CD4-positive, alpha-beta T cell (primary cell): Measurements from ENCODE around the gene SHROOM1. TPM values are rescaled to one million over a fixed set of nuclear protein-coding genes. Genes with fewer than 3 reads are reported as not detected.

Experiments used
- ATAC-seq: fragments of 200-7000 bp; cut with Tn5 transposase; one replicate; pipeline ENCODE4 v1.10.0; 2022; ENCODE audit warnings: mild to moderate bottlenecking; ENCODE audit not compliant: poor library complexity
- CTCF ChIA-PET: fragments of 350-600 bp; sonication (Branson Sonifier 250); formaldehyde crosslinking; loops from one replicate; lab custom pipeline; 2021; ENCODE audit warnings: antibody characterized with exemption, inconsistent platforms; lab: Charles Lee
- POLR2A ChIA-PET: fragments of 350-600 bp; sonication (Branson Sonifier 250); formaldehyde crosslinking; loops from one replicate; lab custom pipeline; 2021; ENCODE audit warnings: antibody characterized with exemption, inconsistent platforms; lab: Charles Lee
- DNase-seq, 14 experiments: peaks; one replicate each; pipeline ENCODE4 v3.0.0-alpha.2; 2013 to 2020; ENCODE audit warnings: mixed read lengths in 2 of 14
- H3K27ac ChIP-seq, 2 donors: one replicate each; pipeline versions ENCODE4 v1.5.1 to v1.7.0; 2013; ENCODE audit warnings: low read length in 2 of 2, low read depth in 1 of 2, mild to moderate bottlenecking in 1 of 2
- H3K27me3 ChIP-seq, 2 experiments: 1 replicate in 1 of 2; 2 replicates in 1 of 2; pipeline versions ENCODE4 v1.6.1 to v1.7.0; 2013; ENCODE audit warnings: low read length in 2 of 2, control low read depth in 1 of 2, mild to moderate bottlenecking in 1 of 2, moderate library complexity in 1 of 2; ENCODE audit not compliant: insufficient read depth in 2 of 2, control insufficient read depth in 1 of 2
- H3K36me3 ChIP-seq: one replicate; pipeline ENCODE4 v1.6.1; 2013; ENCODE audit warnings: low read length, control low read depth; ENCODE audit not compliant: insufficient read depth
- H3K4me1 ChIP-seq: one replicate; pipeline ENCODE4 v1.6.1; 2013; ENCODE audit warnings: low read length, control low read depth; ENCODE audit not compliant: insufficient read depth
- H3K4me3 ChIP-seq: one replicate; pipeline ENCODE4 v1.5.1; 2013; ENCODE audit warnings: mild to moderate bottlenecking, low read length, moderate library complexity
- H3K9me3 ChIP-seq, 2 experiments: 1 replicate in 1 of 2; 2 replicates in 1 of 2; pipeline versions ENCODE4 v1.6.1 to v1.7.0; 2013; ENCODE audit warnings: low read length in 2 of 2, mild to moderate bottlenecking in 2 of 2, control low read depth in 1 of 2, moderate library complexity in 1 of 2; ENCODE audit not compliant: control insufficient read depth in 1 of 2, insufficient read depth in 1 of 2
- H3K27ac Mint-ChIP-seq: one replicate; pipeline ENCODE4 v1.8.0; 2020; ENCODE audit warnings: mixed read lengths
- H3K27me3 Mint-ChIP-seq: one replicate; pipeline ENCODE4 v1.8.0; 2021; ENCODE audit warnings: mixed read lengths
- H3K36me3 Mint-ChIP-seq: one replicate; pipeline ENCODE4 v1.8.0; 2021; ENCODE audit warnings: low read depth, mixed read lengths
- H3K4me1 Mint-ChIP-seq: one replicate; pipeline ENCODE4 v1.8.0; 2021; ENCODE audit warnings: low read depth, mixed read lengths
- H3K4me3 Mint-ChIP-seq: one replicate; pipeline ENCODE4 v1.8.0; 2020; ENCODE audit warnings: mild to moderate bottlenecking, mixed read lengths
- H3K9me3 Mint-ChIP-seq: one replicate; pipeline ENCODE4 v1.8.0; 2020; ENCODE audit warnings: mixed read lengths
- intact Hi-C, 2 experiments: fragments of 100-400 bp; cut with DNase I in 1 of 2; cut with micrococcal nuclease in 1 of 2; formaldehyde crosslinking; loops; one replicate each; pipeline versions ENCODE4 v1.15.1 to v1.9.0; 2023 to 2025; cut with DNase I, micrococcal nuclease
- total RNA-seq, 174 experiments: library from RNA in 2 of 174; stranded (reverse) in 2 of 174; gene quantifications; one replicate each; pipeline ENCODE4 v1.2.3 and lab custom pipeline; 2021 to 2026
- TF ChIP-seq, protein P1 (sequence below): fragments of 200-600 bp; IDR thresholded peaks from one replicate; pipeline ENCODE4 v1.8.0; 2022; ENCODE audit warnings: antibody characterized with exemption, mild to moderate bottlenecking

SHROOM1 gene
- total RNA-seq, 2 experiments from 2014 or later: 0.59 TPM; not detected in 1

- Histone ChIP-seq H3K9me3 (no peaks in the 10 kb centered on the region), H3K27me3 (no peaks in the 10 kb centered on the region), H3K4me3 (no peak overlapping the region), H3K4me1 (no peaks in the 10 kb centered on the region), H3K36me3 (no peaks in the 10 kb centered on the region), H3K27ac (no peak overlapping the region)
- H3K4me3 Mint-ChIP-seq: no peak overlapping the region
- no peaks in the 10 kb centered on the region for H3K9me3 Mint-ChIP-seq
- no peak overlapping the region for H3K27ac Mint-ChIP-seq
- TF ChIP-seq, protein P1, sequence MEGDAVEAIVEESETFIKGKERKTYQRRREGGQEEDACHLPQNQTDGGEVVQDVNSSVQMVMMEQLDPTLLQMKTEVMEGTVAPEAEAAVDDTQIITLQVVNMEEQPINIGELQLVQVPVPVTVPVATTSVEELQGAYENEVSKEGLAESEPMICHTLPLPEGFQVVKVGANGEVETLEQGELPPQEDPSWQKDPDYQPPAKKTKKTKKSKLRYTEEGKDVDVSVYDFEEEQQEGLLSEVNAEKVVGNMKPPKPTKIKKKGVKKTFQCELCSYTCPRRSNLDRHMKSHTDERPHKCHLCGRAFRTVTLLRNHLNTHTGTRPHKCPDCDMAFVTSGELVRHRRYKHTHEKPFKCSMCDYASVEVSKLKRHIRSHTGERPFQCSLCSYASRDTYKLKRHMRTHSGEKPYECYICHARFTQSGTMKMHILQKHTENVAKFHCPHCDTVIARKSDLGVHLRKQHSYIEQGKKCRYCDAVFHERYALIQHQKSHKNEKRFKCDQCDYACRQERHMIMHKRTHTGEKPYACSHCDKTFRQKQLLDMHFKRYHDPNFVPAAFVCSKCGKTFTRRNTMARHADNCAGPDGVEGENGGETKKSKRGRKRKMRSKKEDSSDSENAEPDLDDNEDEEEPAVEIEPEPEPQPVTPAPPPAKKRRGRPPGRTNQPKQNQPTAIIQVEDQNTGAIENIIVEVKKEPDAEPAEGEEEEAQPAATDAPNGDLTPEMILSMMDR: no peak
- H3K27me3 Mint-ChIP-seq: peaks cover 2% of the 10 kb centered on the region
- intact Hi-C loops: no loop called here
- H3K4me1 Mint-ChIP-seq: no peaks in the 10 kb centered on the region
- no peaks in the 10 kb centered on the region for H3K36me3 Mint-ChIP-seq
- no peak for ATAC-seq
- CTCF ChIA-PET: no interaction called here
- DNase-seq: no peak
- POLR2A ChIA-PET: no interaction called here
These were observed 7.4 kb upstream of the SHROOM1 start for GRCh38 chr5:132837868-132838267.

- H3K9me3 Mint-ChIP-seq: no peaks in the 10 kb centered on the region
- DNase-seq (no peak), ATAC-seq (no peak)
- Histone ChIP-seq H3K4me3 (no peak overlapping the region), H3K27me3 (no peaks in the 10 kb centered on the region), H3K36me3 (no peaks in the 10 kb centered on the region), H3K9me3 (no peaks in the 10 kb centered on the region), H3K4me1 (no peaks in the 10 kb centered on the region), H3K27ac (no peak overlapping the region)
- H3K4me3 Mint-ChIP-seq: no peak overlapping the region
- H3K4me1 Mint-ChIP-seq: no peaks in the 10 kb centered on the region
- intact Hi-C loops: no loop called here
- H3K27ac Mint-ChIP-seq: no peak overlapping the region
- peaks cover 5% of the 10 kb centered on the region for H3K27me3 Mint-ChIP-seq
- H3K36me3 Mint-ChIP-seq: no peaks in the 10 kb centered on the region
- CTCF ChIA-PET: no interaction called here
- TF ChIP-seq, protein P1: no peak
- POLR2A ChIA-PET: no interaction called here
These were observed 6.4 kb upstream of the SHROOM1 start for GRCh38 chr5:132836852-132837251.

GRCh38 chr5:132834057-132834456 is 3.6 kb upstream of the SHROOM1 start:
- Mint-ChIP-seq H3K36me3 (no peaks in the 10 kb centered on the region), H3K4me1 (peaks cover 16% of the 10 kb centered on the region), H3K27me3 (peaks cover 26% of the 10 kb centered on the region), H3K9me3 (no peaks in the 10 kb centered on the region), H3K27ac (no peak overlapping the region), H3K4me3 (no peak overlapping the region)
- DNase-seq (no peak), ATAC-seq (no peak)
- ChIA-PET CTCF (no interaction called here), POLR2A (no interaction called here)
- TF ChIP-seq, protein P1: no peak
- Histone ChIP-seq H3K4me1 (peaks cover 12% of the 10 kb centered on the region), H3K27me3 (peaks cover 12 to 19% of the 10 kb centered on the region in 2 experiments), H3K9me3 (no peaks in the 10 kb centered on the region), H3K27ac (no peak overlapping the region), H3K4me3 (no peak overlapping the region), H3K36me3 (no peaks in the 10 kb centered on the region)
- intact Hi-C loops: loop anchor here (1.0 to 5.0 kb wide), 2 partner anchors 27 to 48 kb away; no protein-coding TSS in a partner anchor
